HG02938 (cell line): ENCODE data around the gene PRLR.
"Not testable (repeated sequence)": the region's sequence is repeated elsewhere in the genome, so short reads cannot be mapped to it uniquely, and the experiment has no call there.

Experiments used
- ATAC-seq: cut with Tn5 transposase; IDR thresholded peaks from one replicate; pipeline ENCODE4 v1.9.1; 2021; ENCODE audit warnings: mild to moderate bottlenecking, moderate library complexity; ENCODE audit not compliant: unreplicated experiment

Gene PRLR

DNA sequence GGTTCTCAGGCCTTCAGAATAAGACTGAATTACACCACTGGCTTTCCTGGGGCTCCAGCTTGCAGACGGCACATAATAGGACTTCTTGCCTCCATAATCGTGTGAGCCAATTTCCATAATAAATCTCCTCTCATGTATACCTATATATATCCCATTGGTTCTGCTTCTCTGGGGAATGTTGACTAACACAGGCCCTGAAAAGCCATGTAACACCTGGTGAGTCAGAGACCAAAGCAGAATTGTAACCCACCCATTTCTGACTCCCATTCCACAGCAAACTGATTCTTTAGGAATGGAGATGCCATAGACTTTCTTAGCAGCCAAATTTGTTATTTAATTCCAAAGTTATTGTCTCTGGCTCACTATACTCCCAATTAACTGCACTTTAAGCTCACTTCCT, 97.1 kb downstream of the PRLR start:
- ATAC-seq, result no peak

DNA sequence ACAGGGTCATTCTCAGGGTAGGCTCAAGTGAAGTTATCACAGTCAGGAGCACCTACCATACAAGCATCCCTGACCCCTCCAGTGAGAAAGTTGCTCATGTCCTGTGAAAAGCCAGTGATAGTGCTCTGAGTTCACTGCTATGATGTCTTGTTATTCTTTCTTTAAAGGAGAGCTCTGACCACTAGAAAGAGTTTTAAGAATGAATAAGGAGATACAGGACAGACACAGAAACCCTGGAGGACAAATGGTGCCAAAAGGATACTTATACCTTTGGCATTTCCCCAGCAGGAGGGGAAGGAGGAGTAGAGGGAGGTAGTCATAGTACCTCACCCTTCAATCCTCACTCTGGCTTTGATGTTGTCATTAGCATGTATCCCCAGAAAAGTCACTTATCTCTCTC, 98.6 kb downstream of the PRLR start:
- no peak for ATAC-seq

DNA sequence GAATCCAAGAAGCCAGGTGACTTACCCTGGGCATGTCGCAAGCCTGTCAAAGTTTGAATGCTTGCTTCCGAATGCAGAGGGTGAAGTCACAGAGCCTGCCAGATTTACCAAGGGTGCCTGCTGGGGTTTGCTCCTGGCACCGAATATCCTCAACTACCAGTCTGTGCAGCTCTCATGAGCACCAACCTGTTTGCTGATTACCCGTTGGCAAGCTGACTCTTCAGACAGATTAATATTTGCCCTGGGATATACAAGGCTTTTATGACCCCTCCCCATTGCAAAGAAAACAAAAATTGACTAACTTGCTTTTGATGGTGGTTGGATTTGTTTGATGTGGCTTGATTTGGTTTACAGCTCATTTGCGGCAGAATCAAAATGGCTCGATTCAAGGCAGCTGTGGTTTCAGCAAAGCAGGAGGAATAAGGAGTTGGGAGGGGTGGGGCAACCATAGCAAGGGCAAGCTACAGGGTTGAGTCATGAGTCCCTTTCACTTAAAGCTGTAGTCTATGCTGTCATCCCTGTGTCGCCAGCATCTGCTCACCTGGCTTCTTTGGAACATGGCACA, 100.3 kb downstream of the PRLR start:
- no peak for ATAC-seq

DNA sequence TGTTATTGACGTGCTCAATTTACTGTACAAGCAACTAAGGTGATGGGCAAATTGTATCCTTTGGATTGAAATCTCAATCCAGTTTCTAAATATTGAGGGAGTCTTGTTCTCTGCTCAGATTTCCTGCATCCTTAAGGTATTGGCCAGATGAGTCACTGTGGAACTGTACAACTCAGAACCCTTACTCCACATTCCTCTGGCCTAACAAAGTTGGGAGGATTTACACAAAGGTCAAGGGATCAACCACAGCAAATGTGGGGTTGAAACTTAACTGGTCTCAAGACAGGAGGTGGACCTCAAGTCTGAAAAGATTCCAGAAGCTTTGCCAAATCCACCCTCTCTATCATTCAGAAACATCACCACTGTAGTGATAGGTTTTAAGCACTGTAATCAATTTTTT, 101.0 kb downstream of the PRLR start:
- no peak for ATAC-seq

DNA sequence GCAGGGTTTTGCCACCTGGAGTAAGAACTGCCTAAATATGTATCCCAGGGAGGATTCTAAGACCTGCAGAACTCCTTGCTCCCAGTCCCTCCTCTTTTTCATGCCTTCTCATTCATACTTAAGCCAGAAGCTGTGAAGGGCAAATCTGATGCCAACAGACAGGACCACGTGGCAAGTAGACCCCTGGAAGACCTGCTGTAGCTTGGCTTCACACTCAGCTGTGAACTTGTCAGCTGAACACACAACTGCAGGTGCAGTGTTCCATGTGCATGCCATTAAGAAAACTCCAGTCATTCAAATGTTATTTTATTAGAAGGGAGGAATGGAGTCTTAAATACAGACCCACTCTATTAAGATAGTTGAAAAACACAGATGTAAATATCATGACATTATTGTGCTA, 103.3 kb downstream of the PRLR start:
- no peak for ATAC-seq

DNA sequence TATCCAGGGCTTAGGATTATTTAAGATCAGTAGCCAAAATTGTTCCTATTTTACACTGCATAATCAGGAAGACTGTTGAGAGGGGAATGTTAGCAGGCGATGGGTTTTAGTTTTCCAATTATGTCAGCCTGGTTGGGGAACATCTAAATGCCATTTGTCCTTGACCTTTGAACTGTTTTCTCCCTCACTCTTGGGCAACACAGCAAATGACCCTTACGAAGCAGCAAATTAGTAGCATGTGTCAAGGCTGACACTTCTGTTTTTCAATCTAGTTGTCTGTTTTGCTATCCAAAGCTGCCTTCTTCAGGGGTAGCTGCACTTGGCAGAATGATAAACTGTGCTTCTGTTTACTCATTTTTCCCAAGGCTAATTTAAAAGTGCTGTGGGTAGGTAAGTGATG, 104.5 kb downstream of the PRLR start:
- no peak for ATAC-seq

DNA sequence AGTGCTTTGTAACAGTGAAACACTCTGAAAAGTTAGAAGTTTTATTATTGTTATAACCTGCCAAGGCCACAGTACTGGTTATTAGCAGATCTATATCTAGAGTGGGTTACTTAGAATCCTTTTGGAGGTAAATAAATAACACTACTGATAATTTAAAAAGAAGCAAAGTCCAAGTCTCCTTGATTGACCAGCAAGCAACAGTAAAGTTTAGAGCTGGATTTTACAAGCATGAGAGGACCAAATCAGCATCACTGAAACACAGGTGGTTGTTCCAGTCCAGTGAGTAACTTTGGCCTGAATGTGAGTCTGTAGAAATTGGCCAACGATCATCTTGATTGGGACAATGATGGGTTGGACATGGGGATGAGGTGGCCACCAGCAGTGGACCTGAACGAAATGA, 105.4 kb downstream of the PRLR start:
- no peak for ATAC-seq

DNA sequence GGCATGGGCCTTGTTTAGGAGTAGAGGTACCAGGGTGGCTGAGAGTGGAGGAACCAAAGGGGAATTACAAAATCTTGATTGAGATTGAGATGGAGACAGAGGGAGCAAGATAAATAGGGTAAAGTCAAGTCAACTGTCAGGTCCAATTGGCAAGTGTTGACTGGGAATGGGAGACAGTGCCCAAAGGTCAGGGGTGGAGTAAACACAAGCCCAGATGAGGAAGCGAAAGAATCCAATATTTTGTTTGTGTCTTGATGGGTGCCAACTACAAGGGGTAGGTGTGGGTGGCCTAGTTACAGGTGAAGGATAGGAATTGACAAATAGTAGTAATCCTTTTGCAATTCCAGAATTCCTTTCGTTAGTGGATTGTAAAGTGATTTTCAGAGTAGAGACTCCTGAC, 107.5 kb downstream of the PRLR start:
- ATAC-seq, result no peak

DNA sequence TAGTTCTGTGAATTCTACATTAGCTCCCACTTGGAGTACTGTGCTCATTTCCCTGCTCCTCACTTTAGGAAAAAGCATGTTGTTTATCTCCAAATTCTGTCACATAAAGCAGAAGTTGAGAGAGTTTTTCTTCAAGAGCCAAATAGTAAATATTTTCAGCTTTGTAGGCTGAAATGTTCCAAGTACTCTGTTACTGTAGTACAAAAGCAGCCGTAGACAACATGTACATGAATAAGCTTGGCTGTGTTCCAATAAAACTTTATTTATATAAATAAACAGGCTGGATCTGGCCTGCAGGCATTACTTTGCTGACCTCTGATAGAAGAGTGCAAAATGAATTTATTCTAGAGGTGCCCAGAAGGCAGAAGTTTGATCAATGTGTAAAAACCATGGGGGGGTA, 109.6 kb downstream of the PRLR start:
- no peak for ATAC-seq

DNA sequence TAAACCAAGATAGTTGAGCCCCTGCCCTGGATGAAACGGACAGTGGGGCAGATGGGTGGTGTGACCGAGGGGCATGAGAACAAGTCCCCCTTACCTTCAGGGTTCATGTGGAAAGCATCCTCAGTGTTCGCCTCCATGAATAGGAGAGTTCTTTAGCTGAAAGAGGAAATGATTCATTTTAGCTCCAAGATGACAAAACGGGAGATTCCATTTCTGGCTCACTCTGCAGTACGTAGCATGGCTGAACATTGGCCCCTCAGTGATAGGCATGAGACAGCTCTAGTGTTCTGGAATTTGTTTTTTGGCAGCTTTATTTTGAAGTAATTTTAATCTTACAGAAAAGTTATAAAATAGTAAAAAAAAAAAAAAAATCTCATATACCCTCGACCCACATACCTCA, 112.3 kb downstream of the PRLR start:
- ATAC-seq, result peak; percentile 56

DNA sequence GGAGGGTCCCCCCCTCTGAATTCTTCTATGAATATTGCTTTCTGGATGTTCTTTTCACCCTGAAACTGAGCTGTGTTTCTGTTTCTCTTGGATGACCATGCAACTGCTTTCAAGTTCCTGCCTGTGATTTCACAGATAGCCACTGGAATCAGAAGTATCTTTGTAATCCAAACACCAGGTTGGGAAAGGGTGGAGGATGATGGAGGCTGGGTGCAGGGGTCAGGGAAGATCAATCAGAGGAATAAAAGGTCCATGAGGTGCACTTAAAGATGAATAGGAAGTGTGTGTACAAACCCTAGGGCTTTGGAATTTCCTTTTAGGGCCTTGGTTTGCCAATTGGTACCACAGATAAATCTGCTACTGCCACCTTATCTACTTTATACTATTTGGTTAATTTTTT, 114.4 kb downstream of the PRLR start:
- no peak for ATAC-seq

DNA sequence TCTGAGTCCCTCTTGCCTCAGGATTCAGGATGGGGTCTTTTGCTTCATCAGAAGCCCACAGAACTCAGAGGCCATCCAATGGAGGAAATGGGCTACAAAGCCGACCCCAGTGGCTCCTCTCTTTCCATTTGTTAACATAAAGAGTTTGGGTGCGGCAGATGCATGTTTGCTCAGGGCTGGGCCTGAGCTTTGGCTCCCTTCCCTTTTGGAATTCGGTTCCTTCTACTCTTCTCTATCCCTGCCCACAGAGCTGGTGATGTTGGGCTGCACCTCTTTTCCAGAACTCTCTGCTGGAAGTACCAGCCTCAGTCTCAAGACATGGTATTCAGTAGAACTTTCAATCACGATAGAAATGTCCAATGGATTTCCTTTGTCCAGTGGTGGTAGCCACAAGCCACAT, 115.6 kb downstream of the PRLR start:
- ATAC-seq, result no peak

DNA sequence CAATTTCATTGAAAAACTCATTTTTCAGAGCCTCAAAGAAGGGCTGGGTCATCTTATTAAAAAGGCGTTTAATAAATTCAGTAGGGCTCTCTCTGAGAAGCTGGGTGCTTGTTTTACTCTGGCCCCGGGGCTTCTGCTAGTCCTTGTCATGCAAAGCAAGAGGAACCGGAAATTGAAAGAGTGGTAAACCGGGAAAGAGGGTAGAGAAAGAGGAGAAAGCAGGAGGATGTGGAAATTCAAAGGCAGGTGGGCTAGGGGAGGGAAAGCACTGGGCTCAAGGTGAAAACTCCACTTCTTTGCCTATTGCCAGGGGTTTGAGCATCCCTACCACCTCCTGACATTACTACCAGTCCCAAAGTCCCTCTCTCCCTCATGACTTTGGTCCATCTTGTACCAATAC, 118.0 kb downstream of the PRLR start:
- ATAC-seq, result no peak

DNA sequence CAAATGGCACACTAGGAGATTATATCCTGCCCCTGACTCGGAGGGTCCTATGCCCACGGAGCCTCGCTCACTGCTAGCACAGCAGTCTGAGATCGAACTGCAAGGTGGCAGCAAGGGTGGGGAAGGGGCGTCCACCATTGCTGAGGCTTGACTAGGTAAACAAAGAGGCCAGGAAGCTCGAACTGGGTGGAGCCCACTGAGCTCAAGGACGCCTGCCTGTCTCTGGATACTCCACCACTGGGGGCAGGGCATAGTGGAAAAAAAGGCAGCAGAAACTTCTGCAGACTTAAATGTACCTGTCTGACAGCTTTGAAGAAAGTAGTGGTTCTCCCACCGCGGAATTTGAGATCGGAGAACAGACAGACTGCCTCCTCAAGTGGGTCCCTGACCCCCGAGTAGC, 125.7 kb downstream of the PRLR start:
- ATAC-seq, result not testable (repeated sequence)

DNA sequence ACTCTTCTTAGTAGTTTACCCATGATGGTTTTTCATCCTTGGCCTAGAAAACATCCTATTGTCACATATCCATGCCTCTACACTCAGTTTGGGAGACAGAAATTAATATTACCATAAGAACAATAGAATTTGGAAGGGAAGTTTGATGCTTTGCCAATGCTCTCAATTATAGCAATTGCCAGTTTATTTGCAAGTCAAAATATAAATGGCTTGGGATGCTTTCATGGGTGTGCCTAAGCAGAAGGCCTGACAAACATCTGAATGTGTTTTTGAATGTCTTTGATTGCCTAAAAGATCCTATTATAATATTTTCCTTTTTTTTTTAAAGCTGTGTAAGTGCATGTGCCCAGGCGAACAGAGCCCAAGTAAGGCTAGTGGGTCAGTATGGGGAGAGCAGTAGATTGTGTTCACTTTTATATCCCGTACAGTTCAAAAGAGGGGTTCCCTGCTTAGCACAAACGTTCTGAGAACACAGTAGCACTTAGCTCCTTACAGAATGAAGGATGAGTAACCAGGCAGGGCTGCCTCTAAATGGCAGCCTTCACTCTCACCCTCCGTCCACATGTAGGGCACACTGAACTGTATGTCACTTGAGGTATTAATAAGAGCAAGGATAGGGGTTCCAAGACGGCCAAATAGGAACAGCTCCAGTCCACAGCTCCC, 126.5 kb downstream of the PRLR start:
- ATAC-seq, result no peak

DNA sequence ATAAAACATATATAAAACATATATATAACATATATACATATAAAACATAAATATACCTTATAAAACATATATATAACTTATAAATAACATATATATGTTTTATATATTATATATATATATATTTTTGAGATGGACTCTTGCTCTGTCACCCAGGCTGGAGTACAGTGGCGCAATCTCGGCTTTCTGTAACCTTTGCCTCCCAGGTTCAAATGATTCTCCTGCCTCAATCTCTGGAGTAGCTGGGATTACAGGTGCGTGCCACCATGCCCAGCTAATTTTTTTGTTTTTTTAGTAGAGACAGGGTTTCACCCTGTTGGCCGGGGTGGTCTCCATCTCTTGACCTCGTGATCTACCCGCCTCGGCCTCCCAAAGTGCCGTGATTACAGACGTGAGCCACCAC, 128.6 kb downstream of the PRLR start:
- not testable (repeated sequence) for ATAC-seq

DNA sequence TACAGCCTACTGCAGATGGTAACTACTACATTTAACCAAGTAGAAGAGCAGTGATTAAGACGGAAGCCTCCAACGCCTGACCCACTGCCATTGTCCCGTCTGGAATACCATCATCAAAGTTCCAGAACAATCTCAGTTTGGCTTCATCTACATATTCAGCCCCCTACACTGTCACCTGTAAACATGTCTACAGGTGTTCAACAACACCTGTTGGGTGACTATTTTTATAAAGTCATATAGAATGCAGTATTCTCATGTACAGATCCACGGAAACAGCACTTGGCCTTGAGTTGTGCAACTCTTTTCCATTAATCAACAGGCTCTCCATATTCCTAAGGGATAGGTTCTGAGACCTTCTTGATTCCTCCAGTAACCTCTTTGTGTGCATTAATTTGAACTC, 129.3 kb downstream of the PRLR start:
- no peak for ATAC-seq

DNA sequence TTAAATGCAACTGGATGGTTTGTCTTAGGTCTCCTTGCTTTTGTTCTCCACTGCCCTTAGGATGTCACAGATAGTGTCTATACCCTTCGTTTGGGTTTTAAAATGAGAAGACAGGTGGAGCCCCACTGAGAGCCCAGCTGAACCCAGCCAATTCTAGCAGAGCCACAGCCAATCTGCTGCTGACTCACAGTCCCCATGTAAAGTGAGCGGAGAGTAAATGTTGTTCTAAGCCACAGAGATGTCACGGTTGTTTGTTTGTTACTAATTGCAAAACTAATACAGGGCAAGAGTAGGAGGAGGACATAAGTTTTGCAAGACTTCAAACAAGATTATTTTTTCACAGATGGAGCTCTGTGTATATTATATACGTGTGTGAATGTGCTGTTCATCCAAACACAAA, 132.1 kb downstream of the PRLR start:
- ATAC-seq, result no peak

DNA sequence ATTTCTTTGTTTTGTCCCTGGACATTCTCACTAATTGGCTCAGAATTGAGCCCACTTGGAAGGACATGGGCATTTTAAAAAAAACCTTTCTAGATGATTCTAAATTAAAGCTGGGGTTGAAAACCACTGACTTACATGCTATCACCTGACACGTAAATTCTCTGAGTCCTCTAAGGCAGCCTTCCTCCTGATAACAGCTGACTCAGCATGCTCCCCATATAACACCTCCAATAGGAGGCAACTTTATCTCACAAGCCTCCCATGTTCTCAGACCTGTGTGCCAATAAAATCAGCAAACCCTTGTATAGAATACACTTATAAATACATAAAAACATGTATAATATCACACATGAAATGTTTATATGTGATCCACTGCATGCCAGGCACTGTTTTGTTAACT, 133.4 kb downstream of the PRLR start:
- ATAC-seq, result no peak

DNA sequence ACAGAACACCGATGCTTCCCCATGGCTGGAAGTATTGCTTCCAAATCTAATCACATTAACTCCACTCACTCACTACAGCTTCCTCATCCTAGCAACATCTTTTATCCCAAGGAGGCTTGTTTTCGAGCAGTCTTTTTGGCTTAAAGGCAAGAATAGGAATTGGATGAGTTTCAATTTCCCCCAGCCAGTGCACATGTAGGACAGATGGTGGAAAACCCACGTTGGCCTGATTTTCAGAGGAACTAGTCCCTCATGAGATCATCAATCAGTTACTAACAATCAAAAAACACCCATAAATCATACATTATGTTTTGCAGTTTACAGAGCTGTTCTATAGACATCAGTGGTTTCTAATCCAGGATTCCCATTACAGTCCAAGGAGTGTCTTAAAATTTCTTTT, 134.1 kb downstream of the PRLR start:
- ATAC-seq, result no peak

DNA sequence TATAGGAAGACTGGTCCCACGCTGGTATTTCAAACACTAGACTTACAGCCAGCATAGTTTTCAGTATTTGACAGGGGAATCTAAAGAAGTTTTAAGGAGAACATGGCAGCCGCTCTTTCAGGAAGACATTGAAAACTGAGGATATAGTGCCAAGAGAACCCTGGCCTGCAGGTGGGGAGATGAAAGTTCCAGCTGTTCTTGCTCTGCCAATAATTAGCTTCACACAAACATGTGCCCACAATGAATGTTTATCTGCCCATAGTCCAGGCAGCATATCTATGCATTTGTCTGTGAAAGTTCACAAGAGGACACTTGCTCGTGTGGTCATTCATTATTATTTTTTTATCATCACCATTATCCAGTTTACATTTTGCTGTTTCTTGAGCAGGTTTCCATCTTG, 134.9 kb downstream of the PRLR start:
- no peak for ATAC-seq

DNA sequence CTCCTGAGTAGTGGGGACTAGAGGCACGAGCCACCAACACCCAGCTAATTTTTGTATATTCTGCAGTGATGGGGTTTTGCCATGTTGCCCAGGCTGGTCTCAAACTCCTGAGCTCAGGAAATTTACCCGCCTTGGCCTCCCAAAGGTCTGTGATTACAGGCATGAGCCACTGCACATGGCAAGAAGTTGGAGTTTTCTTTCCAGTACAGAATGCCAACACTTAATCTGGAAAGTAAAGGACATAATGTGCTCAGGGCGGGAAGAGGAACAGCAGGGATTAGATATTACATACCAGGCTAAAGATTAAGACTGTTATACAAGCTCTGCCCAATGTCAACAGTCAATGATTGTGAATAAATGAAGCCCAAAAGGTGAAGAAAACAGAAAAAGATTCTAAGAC, 135.3 kb downstream of the PRLR start:
- no peak for ATAC-seq

DNA sequence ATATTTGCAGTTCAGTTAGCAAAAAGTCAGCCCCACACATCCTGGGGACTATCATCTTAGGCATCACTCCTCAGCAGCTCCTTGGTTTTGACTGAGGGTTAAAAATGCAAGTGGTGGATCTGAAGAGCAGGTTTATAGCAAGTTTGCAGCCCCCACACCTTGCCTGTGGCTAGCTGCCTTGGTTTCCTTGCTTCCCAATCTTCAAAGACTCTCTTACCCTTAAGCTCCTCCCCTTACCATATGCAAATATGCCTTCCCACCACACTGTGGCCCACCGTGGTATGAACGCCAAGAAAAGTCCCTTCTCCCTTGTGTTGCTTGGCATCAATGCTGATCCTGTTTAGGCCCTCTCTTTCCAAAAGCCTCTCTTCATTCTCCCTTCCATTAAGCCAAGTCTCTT, 137.6 kb downstream of the PRLR start:
- no peak for ATAC-seq
